Heart right ventricle (tissue), 16 donors: Measurements from ENCODE around the gene APC2. TPM values are rescaled to one million over a fixed set of nuclear protein-coding genes. Genes with fewer than 3 reads are reported as not detected.

Experiments used
- ATAC-seq, 8 donors: fragments of 200-7000 bp; cut with Tn5 transposase; one replicate each; pipeline ENCODE4 v1.9.1; 2020; ENCODE audit warnings: mild to moderate bottlenecking in 8 of 8, moderate library complexity in 8 of 8, moderate number of reproducible peaks in 1 of 8
- DNase-seq, 2 donors: peaks; one replicate each; pipeline ENCODE4 v3.0.0-alpha.2; 2020
- H3K27ac ChIP-seq, 10 donors: fragments of 200-600 bp; sonication (generic) in 2 of 10; one replicate each; pipeline versions ENCODE4 v1.5.0 to v1.8.0; 2020 to 2022; ENCODE audit warnings: mild to moderate bottlenecking in 3 of 10
- H3K27me3 ChIP-seq, 7 donors: fragments of 200-600 bp; one replicate each; pipeline ENCODE4 v1.8.0; 2021 to 2022; ENCODE audit warnings: mild to moderate bottlenecking in 2 of 7
- H3K36me3 ChIP-seq, 9 donors: fragments of 200-600 bp; sonication (generic) in 1 of 9; one replicate each; pipeline versions ENCODE4 v1.5.0 to v1.8.0; 2020 to 2022; ENCODE audit warnings: mild to moderate bottlenecking in 2 of 9
- H3K4me1 ChIP-seq, 9 donors: fragments of 200-600 bp; sonication (generic) in 1 of 9; one replicate each; pipeline versions ENCODE4 v1.5.0 to v1.8.0; 2020 to 2022; ENCODE audit warnings: mild to moderate bottlenecking in 4 of 9
- H3K4me3 ChIP-seq, 10 donors: fragments of 200-600 bp; sonication (generic) in 2 of 10; one replicate each; pipeline versions ENCODE4 v1.5.0 to v1.8.0; 2020 to 2022; ENCODE audit warnings: mild to moderate bottlenecking in 7 of 10, moderate library complexity in 2 of 10
- H3K9me3 ChIP-seq, 11 donors: fragments of 200-600 bp in 10 of 11; sonication (generic) in 2 of 11; one replicate each; pipeline versions ENCODE4 v1.5.0 to v1.8.0; 2013 to 2022; ENCODE audit warnings: mild to moderate bottlenecking in 2 of 11, control low read depth in 1 of 11, moderate library complexity in 1 of 11
- WGBS, 2 donors: extraction: QIAGEN DNeasy Blood & Tissue Kit; methylation state at CpG; one replicate each; pipeline ENCODE4 v1.1.7; 2013; ENCODE audit warnings: inconsistent platforms in 1 of 2; 5-methylcytosine and 5-hydroxymethylcytosine counted together
- intact Hi-C, 10 donors: fragments of 100-400 bp; cut with DNase I; formaldehyde crosslinking; loops; one replicate each; pipeline versions ENCODE4 v1.11.1 to v1.14.2; 2022
- polyA plus RNA-seq, 2 donors: library from polyadenylated mRNA; stranded (reverse); fragments of 200-250 nt; gene quantifications; one replicate each; pipeline ENCODE4 v1.2.3, GENCODE V29; 2013
- total RNA-seq, 10 donors: library from RNA; stranded (reverse); fragmentation: NEBNext Ultra II Directional in 3 of 10; extraction: Animal tissue kit (Norgen Biotek cat#: 25700) in 3 of 10; gene quantifications; one replicate each; pipeline versions ENCODE4 v1.2.1 to v1.2.4, GENCODE V29; 2021 to 2023
- TF ChIP-seq, protein P1 (sequence below), 9 donors: fragments of 200-600 bp; sonication (generic) in 2 of 9; IDR thresholded peaks; one replicate each; pipeline versions ENCODE4 v1.5.0 to v1.8.0; 2021 to 2022; ENCODE audit warnings: antibody characterized with exemption in 9 of 9, mild to moderate bottlenecking in 5 of 9, moderate library complexity in 1 of 9
- donor health status: Arrhythmogenic right ventricular cardiomyopathy.
- donor health status: ischemic (EF 13 %, LVEDD 7.1; RV severe dilation, severe dysfunction).
- donor health status: healthy with polysubstance abuse.
- donor health status: DM: no; HTN: yes; CAD: no.
- donor health status: DM: no; HTN: no; CAD: no.
- donor health status: ischemic (EF 25% LVEDD 6.9; RV normal size, moderate dysfunction).
- donor health status: ischemic (EF 25% LVEDD 5.7; RV mildly dilated, moderate dysfunction).
- donor health status: healthy.
- donor health status: DM: yes; HTN: yes; CAD: no.
- donor health status: Ischemic cardiomyopathy.
- donor health status: ischemic (EF 35%, LVEDD 5.7; RV mildly dilated, moderate dysfunction).
- donor health status: nonischemic (EF 11% LVEDD 7.7; RV severe dilation, severe dysfunction).
- donor health status: DM: yes; HTN: yes; CAD: no.
- donor health status: PGD.
- donor health status: ischemic (EF 29% LVEDD 5.4; RV normal size, mild dysfunction).
- donor health status: nonischemic (EF 23%, LVEDD 6.1; RV moderate dilation, normal function).

APC2 gene
- total and polyA plus RNA-seq, 12 donors: 0.02 to 0.23 (median 0.09) TPM; not detected in 1

DNA sequence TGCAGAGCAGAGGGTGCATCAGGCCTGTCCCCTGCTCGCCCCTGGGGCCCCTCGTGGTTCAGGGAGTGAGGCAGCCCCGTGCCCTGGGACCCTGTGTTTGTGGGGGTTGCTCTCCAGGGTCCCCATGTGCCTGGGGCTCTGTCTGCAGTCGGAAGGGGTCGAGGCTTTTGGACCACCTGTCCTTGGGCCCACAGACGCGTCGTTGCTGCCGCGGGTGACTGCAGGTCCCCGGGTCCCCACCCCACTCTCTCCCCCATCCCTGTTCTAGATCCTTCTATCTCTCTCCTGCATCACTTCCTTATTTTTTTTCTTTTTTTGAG lies 38.3 kb downstream of the APC2 start:
- Histone ChIP-seq H3K9me3 (no peaks in the 10 kb centered on the region), H3K4me3 (no peak overlapping the region), H3K36me3 (no peaks in the 10 kb centered on the region), H3K4me1 (peaks cover 3 to 29% (median 14%) of the 10 kb centered on the region in 9 donors), H3K27me3 (peaks cover 0 to 21% (median 6%) of the 10 kb centered on the region in 7 donors), H3K27ac (no peak overlapping the region)
- 88 to 94% methylated on average over 11 of the region's 11 CpGs for WGBS, 2 donors
- ATAC-seq (no peak), DNase-seq (no peak)
- TF ChIP-seq, protein P1, sequence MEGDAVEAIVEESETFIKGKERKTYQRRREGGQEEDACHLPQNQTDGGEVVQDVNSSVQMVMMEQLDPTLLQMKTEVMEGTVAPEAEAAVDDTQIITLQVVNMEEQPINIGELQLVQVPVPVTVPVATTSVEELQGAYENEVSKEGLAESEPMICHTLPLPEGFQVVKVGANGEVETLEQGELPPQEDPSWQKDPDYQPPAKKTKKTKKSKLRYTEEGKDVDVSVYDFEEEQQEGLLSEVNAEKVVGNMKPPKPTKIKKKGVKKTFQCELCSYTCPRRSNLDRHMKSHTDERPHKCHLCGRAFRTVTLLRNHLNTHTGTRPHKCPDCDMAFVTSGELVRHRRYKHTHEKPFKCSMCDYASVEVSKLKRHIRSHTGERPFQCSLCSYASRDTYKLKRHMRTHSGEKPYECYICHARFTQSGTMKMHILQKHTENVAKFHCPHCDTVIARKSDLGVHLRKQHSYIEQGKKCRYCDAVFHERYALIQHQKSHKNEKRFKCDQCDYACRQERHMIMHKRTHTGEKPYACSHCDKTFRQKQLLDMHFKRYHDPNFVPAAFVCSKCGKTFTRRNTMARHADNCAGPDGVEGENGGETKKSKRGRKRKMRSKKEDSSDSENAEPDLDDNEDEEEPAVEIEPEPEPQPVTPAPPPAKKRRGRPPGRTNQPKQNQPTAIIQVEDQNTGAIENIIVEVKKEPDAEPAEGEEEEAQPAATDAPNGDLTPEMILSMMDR (IDR thresholded peaks at IDR 0.05): no peak
- intact Hi-C loops: no loop called here

DNA sequence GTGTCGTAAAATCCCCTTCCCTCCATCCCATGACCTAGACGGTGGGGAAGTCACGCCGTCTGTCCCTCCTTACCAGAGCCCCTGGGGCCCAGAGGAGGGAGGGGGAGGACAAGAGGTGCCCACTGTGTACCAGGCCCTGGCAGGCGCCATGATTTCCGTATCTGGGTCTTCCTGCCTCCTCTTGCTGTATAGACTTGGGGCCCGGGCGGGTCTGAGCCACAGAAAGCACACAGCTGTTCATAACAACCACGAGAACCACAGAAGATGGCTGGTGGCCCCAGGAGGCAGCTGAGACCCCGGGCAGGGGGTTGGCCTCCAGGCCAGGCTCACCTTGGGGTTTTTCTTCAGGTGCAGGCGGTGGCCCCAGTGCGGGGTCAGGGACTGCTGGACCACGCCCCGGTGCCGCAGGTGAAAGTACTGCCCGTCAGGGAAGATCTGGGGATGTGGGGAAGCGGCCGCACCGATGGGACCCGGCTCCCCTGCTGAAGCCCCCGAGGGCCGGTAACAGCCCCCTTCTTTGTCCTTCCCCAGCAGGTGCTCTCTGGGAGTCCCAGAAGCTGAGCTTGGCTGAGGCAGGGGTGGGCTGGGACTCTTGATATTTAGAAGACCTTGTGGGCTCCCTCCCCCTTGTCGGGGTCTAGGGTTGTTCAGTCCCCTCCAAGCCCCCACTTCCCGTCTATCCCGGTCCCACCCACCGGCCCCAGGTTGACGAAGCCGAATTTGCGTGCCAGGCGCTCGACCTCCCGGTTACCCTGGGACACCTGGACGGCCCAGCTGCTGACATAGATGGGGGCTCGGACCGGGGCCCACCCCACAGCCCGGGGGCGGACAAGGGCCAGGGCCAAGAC lies 39.8 kb downstream of the APC2 start:
- TF ChIP-seq, protein P1 (IDR thresholded peaks at IDR 0.05): no peak
- ATAC-seq (peak in 1 of 8 donors; percentile 0), DNase-seq (no peak)
- Histone ChIP-seq H3K9me3 (no peaks in the 10 kb centered on the region), H3K27ac (peak overlapping the region in 9 of 10 donors; percentile 47 to 75 (median 70)), H3K27me3 (peaks cover 0 to 21% (median 6%) of the 10 kb centered on the region in 7 donors), H3K36me3 (no peaks in the 10 kb centered on the region), H3K4me3 (peak overlapping the region; percentile 13 to 78 (median 54)), H3K4me1 (peaks cover 3 to 30% (median 14%) of the 10 kb centered on the region in 9 donors)
- intact Hi-C loops: loop anchor here in 2 of 10 donors (1.0 to 2.0 kb wide), 2 partner anchors 10 to 17 kb away; partner anchors contain the start of gene C19orf25 (in 1 of the 2)
- WGBS, 2 donors: 32% methylated on average over 36 to 37 of the region's 37 CpGs

DNA sequence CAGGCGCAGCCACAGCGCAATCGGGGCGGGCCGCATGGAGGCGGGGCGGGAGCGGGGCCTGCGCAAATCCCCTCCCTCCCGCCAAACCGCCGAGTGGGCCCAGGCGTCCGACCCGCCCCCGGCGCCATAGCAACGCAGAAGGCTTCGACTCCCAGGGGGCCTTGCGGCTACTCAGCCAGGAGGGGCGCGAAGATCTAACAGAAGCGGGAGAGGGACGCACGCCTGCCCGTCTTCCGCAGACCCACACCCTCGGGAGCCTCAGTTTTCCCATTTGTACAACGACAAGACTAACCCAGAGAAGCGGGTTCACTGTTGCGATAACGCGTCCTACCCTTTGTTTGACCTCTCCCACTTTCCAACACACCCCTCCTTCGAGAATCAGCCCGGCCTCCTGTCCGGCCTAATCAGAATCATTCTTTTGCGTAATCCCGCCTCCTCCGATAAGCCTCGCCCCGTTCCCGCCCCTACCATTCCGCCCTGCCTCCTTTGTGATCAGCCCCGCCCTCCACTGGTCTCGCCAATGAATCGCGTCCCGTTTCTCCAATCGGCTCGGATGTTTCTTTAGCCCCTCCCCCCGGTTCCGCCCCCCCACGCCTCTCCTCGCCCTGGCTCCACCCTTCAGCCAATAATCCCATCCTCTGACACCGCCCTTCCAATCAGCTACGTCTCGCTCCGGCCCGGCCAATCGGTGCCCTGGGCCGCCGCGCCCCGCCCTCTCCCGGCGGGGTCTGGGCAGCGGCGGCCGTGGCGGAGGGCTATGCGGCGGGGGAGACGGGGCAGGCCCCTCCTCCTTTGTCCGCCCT lies 40.6 kb downstream of the APC2 start, which contains the start of gene PCSK4:
Gene PCSK4, minus strand, starts transcription at position 40 of the 803 bp plus-strand sequence. Its CDS starts 4 bp downstream, at position 36.
- intact Hi-C loops: loop anchor here in 2 of 10 donors (1.0 to 2.0 kb wide), 2 partner anchors 11 to 16 kb away; partner anchors contain the start of gene C19orf25 (in 1 of the 2)
- peak within 1 kb of the TSS in 9 of 10 donors; percentile 47 to 75 (median 70) for H3K27ac ChIP-seq
- H3K4me1 ChIP-seq: peaks cover 3 to 30% (median 14%) of the 10 kb centered on the region in 9 donors
- ATAC-seq (peak; percentile 92 to 96 (median 96)), DNase-seq (peak; percentile 98 to 100)
- H3K4me3 ChIP-seq: peak within 1 kb of the TSS; percentile 13 to 78 (median 62)
- H3K36me3 ChIP-seq: no peaks in the 10 kb centered on the region
- TF ChIP-seq, protein P1 (IDR thresholded peaks at IDR 0.05): no peak
- WGBS, 2 donors: 0 to 1% methylated on average over 68 to 73 of the region's 74 CpGs
- H3K27me3 ChIP-seq: peaks cover 0 to 21% (median 6%) of the 10 kb centered on the region in 7 donors
- H3K9me3 ChIP-seq: no peaks in the 10 kb centered on the region
